WTC11 (cell line): ENCODE results near the gene CASR. TPM values are rescaled to one million over a fixed set of nuclear protein-coding genes. Genes with fewer than 3 reads are reported as not detected.
A peak's percentile ranks its signal among the peaks of the same experiment; 100 is the strongest.

ENCODE experiments used
- ATAC-seq: fragments of 200-7000 bp; cut with Tn5 transposase; 2 replicates; pipeline ENCODE4 v1.10.0; 2021; ENCODE audit warnings: mild to moderate bottlenecking, moderate library complexity
- CTCF ChIA-PET: fragments of 300-600 bp; sonication (Branson Sonifier 250); formaldehyde crosslinking; loops from one replicate; lab custom pipeline; 2021; ENCODE audit warnings: antibody characterized with exemption; lab: Charles Lee
- POLR2A ChIA-PET: fragments of 350-600 bp; sonication (Branson Sonifier 250); formaldehyde crosslinking; loops from one replicate; lab custom pipeline; 2021; ENCODE audit warnings: antibody characterized with exemption; lab: Charles Lee
- DNase-seq: peaks from one replicate; pipeline ENCODE4 v3.0.0; 2021; ENCODE audit warnings: low spot score
- H3K27ac Mint-ChIP-seq: 2 replicates; pipeline ENCODE4 v1.8.0; 2021; ENCODE audit warnings: mixed read lengths
- H3K27me3 Mint-ChIP-seq: 2 replicates; pipeline ENCODE4 v1.8.0; 2021; ENCODE audit warnings: low read depth, mild to moderate bottlenecking, moderate library complexity, mixed read lengths
- H3K36me3 Mint-ChIP-seq: 2 replicates; pipeline ENCODE4 v1.8.0; 2021; ENCODE audit warnings: mixed read lengths
- H3K4me1 Mint-ChIP-seq: 2 replicates; pipeline ENCODE4 v1.8.0; 2022; ENCODE audit warnings: mixed read lengths
- H3K4me3 Mint-ChIP-seq: 2 replicates; pipeline ENCODE4 v1.8.0; 2021; ENCODE audit warnings: mild to moderate bottlenecking, moderate library complexity, mixed read lengths
- H3K9me3 Mint-ChIP-seq: 2 replicates; pipeline ENCODE4 v1.8.0; 2021; ENCODE audit warnings: mixed read lengths
- CREM ChIP-seq: sonication (generic); formaldehyde crosslinking; IDR thresholded peaks from 2 replicates; pipeline ENCODE4 v1.8.1; 2022; ENCODE audit warnings: mild to moderate bottlenecking, missing genetic modification reagents, moderate library complexity
- ELF4 ChIP-seq: sonication (generic); formaldehyde crosslinking; IDR thresholded peaks from 2 replicates; pipeline ENCODE4 v1.8.1; 2022; ENCODE audit warnings: low read depth, mild to moderate bottlenecking, moderate library complexity, missing genetic modification reagents
- MYBL2 ChIP-seq: sonication (generic); formaldehyde crosslinking; IDR thresholded peaks from 2 replicates; pipeline ENCODE4 v1.8.1; 2023; ENCODE audit warnings: mild to moderate bottlenecking, moderate library complexity, missing genetic modification reagents
- NR1H2 ChIP-seq: sonication (generic); formaldehyde crosslinking; IDR thresholded peaks from 2 replicates; pipeline ENCODE4 v1.9.0; 2021; ENCODE audit warnings: mild to moderate bottlenecking, moderate library complexity, missing genetic modification reagents
- RORB ChIP-seq: fragments of 250-450 bp; sonication (Bioruptor Pico); IDR thresholded peaks from 2 replicates; pipeline ENCODE4 v1.9.0; 2021; ENCODE audit warnings: mild to moderate bottlenecking
- TCF7 ChIP-seq: sonication (generic); formaldehyde crosslinking; IDR thresholded peaks from 2 replicates; pipeline ENCODE4 v1.8.0; 2022; ENCODE audit warnings: mild to moderate bottlenecking, low read depth, missing genetic modification reagents, moderate library complexity
- ZNF396 ChIP-seq: fragments of 250-450 bp; sonication (Bioruptor Pico); IDR thresholded peaks from 2 replicates; pipeline ENCODE4 v1.8.0; 2021; ENCODE audit warnings: mild to moderate bottlenecking, moderate library complexity, borderline replicate concordance
- ZNF671 ChIP-seq: fragments of 250-450 bp; sonication (Bioruptor Pico); IDR thresholded peaks from 2 replicates; pipeline ENCODE4 v1.8.0; 2021; ENCODE audit warnings: mild to moderate bottlenecking
- total RNA-seq: library from RNA; stranded (reverse); gene quantifications from 3 replicates; pipeline ENCODE4 v1.2.3, GENCODE V29; 2021
- TF ChIP-seq, protein P1 (sequence below): fragments of 200-600 bp; IDR thresholded peaks from 2 replicates; pipeline ENCODE4 v1.8.0; 2022; ENCODE audit warnings: antibody characterized with exemption
- TF ChIP-seq, protein P2 (sequence below): sonication (generic); formaldehyde crosslinking; IDR thresholded peaks from 2 replicates; pipeline ENCODE4 v1.8.1; 2023; ENCODE audit warnings: mild to moderate bottlenecking, missing genetic modification reagents
- TF ChIP-seq, protein P3 (sequence below): sonication (generic); formaldehyde crosslinking; IDR thresholded peaks from 2 replicates; pipeline ENCODE4 v1.8.1; 2023; ENCODE audit warnings: mild to moderate bottlenecking, missing genetic modification reagents, borderline replicate concordance
- TF ChIP-seq, protein P4 (sequence below): sonication (generic); formaldehyde crosslinking; IDR thresholded peaks from 2 replicates; pipeline ENCODE4 v1.8.1; 2022; ENCODE audit warnings: mild to moderate bottlenecking, moderate library complexity, missing genetic modification reagents
- TF ChIP-seq, protein P5 (sequence below): sonication (generic); formaldehyde crosslinking; IDR thresholded peaks from 2 replicates; pipeline ENCODE4 v1.8.1; 2022; ENCODE audit warnings: low read depth, missing genetic modification reagents, borderline replicate concordance
- TF ChIP-seq, protein P6 (sequence below): sonication (generic); formaldehyde crosslinking; IDR thresholded peaks from 2 replicates; pipeline ENCODE4 v1.8.0; 2022; ENCODE audit warnings: mild to moderate bottlenecking, missing genetic modification reagents
- TF ChIP-seq, protein P7 (sequence below): fragments of 250-450 bp; sonication (Bioruptor Pico); IDR thresholded peaks from 2 replicates; pipeline ENCODE4 v1.9.0; 2021; ENCODE audit warnings: mild to moderate bottlenecking
- TF ChIP-seq, protein P8 (sequence below): fragments of 250-450 bp; sonication (Bioruptor Pico); IDR thresholded peaks from 2 replicates; pipeline ENCODE4 v1.9.0; 2021; ENCODE audit warnings: moderate library complexity, mild to moderate bottlenecking, inconsistent platforms, borderline replicate concordance

CASR gene
- total RNA-seq, 1 experiment from 2014 or later, result 0.24 TPM

DNA sequence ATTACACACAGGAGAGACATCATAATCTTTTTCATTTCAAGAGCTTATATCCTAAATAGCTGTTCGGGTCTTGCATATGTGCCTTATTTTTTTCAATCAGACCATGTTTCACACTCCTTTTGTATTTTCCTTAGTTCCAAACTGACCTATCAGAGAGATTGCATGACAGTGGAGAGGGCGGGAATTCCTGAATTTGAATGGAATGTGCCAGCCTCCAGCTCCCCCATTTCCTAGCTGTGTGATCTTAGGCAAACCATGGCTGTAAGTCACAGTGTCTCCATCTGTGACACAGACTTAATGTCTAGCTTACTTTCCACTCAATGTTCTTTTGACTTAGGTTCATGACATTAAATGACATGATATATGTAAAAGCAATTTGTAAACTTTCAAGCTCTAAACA lies 79.6 kb downstream of the CASR start:
- TF ChIP-seq, protein P1, sequence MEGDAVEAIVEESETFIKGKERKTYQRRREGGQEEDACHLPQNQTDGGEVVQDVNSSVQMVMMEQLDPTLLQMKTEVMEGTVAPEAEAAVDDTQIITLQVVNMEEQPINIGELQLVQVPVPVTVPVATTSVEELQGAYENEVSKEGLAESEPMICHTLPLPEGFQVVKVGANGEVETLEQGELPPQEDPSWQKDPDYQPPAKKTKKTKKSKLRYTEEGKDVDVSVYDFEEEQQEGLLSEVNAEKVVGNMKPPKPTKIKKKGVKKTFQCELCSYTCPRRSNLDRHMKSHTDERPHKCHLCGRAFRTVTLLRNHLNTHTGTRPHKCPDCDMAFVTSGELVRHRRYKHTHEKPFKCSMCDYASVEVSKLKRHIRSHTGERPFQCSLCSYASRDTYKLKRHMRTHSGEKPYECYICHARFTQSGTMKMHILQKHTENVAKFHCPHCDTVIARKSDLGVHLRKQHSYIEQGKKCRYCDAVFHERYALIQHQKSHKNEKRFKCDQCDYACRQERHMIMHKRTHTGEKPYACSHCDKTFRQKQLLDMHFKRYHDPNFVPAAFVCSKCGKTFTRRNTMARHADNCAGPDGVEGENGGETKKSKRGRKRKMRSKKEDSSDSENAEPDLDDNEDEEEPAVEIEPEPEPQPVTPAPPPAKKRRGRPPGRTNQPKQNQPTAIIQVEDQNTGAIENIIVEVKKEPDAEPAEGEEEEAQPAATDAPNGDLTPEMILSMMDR, result no peak
- TF ChIP-seq, protein P2, sequence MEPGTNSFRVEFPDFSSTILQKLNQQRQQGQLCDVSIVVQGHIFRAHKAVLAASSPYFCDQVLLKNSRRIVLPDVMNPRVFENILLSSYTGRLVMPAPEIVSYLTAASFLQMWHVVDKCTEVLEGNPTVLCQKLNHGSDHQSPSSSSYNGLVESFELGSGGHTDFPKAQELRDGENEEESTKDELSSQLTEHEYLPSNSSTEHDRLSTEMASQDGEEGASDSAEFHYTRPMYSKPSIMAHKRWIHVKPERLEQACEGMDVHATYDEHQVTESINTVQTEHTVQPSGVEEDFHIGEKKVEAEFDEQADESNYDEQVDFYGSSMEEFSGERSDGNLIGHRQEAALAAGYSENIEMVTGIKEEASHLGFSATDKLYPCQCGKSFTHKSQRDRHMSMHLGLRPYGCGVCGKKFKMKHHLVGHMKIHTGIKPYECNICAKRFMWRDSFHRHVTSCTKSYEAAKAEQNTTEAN (CRISPR knock-in tag), result no peak
- no peak for TF ChIP-seq TCF7 (CRISPR knock-in tag)
- TF ChIP-seq ZNF396 (CRISPR knock-in tag), result no peak
- TF ChIP-seq, all 79 proteins: peak for 0
- Mint-ChIP-seq H3K4me3 (no peak overlapping the region), H3K4me1 (peaks cover 8% of the 10 kb centered on the region), H3K27ac (no peak overlapping the region), H3K36me3 (no peaks in the 10 kb centered on the region), H3K27me3 (no peaks in the 10 kb centered on the region), H3K9me3 (no peaks in the 10 kb centered on the region)
- ChIA-PET POLR2A (no interaction called here), CTCF (interaction anchor here (1.0 to 2.1 kb wide), 3 partner anchors 26 to 716 kb away, joined by 3 to 12 read pairs (median 4); no protein-coding TSS in a partner anchor)
- peak; percentile 91 for ATAC-seq
- peak; percentile 28 for DNase-seq

DNA sequence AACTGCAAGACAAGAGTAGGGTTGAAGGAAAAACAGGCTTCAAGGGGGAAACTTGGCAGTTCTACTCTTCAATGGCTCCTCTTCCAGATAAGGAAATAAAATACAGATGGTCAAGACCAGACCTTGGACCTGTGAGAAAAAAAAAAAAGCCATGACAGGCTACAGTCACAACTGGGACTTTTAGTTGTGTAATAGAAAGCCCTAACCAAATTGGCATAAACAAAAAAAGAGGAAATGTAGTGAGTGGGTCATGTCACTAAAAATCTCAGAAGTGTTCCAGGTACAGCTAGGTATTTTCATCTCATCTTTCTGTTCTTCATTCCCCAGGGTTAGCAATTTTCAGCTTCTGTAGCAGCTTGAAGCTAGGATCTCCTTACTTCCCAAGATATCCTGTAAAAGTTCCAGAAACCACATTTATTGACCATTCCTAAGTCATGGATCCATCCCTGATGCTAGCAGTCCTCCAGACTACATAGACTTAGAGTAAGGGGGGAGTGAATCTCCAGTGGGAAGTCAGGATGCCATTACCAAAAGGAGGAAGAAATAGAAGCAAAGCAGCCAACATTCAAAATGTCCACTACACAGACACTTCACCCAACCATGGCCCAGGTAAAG lies 80.6 kb downstream of the CASR start:
- ATAC-seq (no peak), DNase-seq (no peak)
- ChIA-PET CTCF (interaction anchor here (1.3 kb wide), 1 partner anchor 163 kb away, joined by 4 read pairs; no protein-coding TSS in a partner anchor), POLR2A (no interaction called here)
- H3K9me3 Mint-ChIP-seq, result no peaks in the 10 kb centered on the region
- no peak overlapping the region for H3K4me3 Mint-ChIP-seq
- peaks cover 8% of the 10 kb centered on the region for H3K4me1 Mint-ChIP-seq
- TF ChIP-seq, protein P3, sequence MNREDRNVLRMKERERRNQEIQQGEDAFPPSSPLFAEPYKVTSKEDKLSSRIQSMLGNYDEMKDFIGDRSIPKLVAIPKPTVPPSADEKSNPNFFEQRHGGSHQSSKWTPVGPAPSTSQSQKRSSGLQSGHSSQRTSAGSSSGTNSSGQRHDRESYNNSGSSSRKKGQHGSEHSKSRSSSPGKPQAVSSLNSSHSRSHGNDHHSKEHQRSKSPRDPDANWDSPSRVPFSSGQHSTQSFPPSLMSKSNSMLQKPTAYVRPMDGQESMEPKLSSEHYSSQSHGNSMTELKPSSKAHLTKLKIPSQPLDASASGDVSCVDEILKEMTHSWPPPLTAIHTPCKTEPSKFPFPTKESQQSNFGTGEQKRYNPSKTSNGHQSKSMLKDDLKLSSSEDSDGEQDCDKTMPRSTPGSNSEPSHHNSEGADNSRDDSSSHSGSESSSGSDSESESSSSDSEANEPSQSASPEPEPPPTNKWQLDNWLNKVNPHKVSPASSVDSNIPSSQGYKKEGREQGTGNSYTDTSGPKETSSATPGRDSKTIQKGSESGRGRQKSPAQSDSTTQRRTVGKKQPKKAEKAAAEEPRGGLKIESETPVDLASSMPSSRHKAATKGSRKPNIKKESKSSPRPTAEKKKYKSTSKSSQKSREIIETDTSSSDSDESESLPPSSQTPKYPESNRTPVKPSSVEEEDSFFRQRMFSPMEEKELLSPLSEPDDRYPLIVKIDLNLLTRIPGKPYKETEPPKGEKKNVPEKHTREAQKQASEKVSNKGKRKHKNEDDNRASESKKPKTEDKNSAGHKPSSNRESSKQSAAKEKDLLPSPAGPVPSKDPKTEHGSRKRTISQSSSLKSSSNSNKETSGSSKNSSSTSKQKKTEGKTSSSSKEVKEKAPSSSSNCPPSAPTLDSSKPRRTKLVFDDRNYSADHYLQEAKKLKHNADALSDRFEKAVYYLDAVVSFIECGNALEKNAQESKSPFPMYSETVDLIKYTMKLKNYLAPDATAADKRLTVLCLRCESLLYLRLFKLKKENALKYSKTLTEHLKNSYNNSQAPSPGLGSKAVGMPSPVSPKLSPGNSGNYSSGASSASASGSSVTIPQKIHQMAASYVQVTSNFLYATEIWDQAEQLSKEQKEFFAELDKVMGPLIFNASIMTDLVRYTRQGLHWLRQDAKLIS (CRISPR knock-in tag), result no peak
- TF ChIP-seq, protein P4, sequence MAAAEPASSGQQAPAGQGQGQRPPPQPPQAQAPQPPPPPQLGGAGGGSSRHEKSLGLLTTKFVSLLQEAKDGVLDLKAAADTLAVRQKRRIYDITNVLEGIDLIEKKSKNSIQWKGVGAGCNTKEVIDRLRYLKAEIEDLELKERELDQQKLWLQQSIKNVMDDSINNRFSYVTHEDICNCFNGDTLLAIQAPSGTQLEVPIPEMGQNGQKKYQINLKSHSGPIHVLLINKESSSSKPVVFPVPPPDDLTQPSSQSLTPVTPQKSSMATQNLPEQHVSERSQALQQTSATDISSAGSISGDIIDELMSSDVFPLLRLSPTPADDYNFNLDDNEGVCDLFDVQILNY (CRISPR knock-in tag), result no peak
- TF ChIP-seq, protein P5, sequence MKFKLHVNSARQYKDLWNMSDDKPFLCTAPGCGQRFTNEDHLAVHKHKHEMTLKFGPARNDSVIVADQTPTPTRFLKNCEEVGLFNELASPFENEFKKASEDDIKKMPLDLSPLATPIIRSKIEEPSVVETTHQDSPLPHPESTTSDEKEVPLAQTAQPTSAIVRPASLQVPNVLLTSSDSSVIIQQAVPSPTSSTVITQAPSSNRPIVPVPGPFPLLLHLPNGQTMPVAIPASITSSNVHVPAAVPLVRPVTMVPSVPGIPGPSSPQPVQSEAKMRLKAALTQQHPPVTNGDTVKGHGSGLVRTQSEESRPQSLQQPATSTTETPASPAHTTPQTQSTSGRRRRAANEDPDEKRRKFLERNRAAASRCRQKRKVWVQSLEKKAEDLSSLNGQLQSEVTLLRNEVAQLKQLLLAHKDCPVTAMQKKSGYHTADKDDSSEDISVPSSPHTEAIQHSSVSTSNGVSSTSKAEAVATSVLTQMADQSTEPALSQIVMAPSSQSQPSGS, result no peak
- TF ChIP-seq, protein P6, sequence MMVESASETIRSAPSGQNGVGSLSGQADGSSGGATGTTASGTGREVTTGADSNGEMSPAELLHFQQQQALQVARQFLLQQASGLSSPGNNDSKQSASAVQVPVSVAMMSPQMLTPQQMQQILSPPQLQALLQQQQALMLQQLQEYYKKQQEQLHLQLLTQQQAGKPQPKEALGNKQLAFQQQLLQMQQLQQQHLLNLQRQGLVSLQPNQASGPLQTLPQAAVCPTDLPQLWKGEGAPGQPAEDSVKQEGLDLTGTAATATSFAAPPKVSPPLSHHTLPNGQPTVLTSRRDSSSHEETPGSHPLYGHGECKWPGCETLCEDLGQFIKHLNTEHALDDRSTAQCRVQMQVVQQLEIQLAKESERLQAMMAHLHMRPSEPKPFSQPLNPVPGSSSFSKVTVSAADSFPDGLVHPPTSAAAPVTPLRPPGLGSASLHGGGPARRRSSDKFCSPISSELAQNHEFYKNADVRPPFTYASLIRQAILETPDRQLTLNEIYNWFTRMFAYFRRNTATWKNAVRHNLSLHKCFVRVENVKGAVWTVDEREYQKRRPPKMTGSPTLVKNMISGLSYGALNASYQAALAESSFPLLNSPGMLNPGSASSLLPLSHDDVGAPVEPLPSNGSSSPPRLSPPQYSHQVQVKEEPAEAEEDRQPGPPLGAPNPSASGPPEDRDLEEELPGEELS, result no peak
- TF ChIP-seq, protein P7, sequence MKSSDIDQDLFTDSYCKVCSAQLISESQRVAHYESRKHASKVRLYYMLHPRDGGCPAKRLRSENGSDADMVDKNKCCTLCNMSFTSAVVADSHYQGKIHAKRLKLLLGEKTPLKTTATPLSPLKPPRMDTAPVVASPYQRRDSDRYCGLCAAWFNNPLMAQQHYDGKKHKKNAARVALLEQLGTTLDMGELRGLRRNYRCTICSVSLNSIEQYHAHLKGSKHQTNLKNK, result no peak
- no peak for TF ChIP-seq CREM (CRISPR knock-in tag)
- no peak for TF ChIP-seq ZNF671 (CRISPR knock-in tag)
- no peak for TF ChIP-seq NR1H2 (CRISPR knock-in tag)
- no peak for TF ChIP-seq MYBL2 (CRISPR knock-in tag)
- no peak for TF ChIP-seq ELF4
- TF ChIP-seq, protein P8, sequence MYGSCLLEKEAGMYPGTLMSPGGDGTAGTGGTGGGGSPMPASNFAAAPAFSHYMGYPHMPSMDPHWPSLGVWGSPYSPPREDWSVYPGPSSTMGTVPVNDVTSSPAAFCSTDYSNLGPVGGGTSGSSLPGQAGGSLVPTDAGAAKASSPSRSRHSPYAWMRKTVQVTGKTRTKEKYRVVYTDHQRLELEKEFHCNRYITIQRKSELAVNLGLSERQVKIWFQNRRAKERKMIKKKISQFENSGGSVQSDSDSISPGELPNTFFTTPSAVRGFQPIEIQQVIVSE (CRISPR knock-in tag), result no peak
- no peak for TF ChIP-seq RORB (CRISPR knock-in tag)
- H3K36me3 Mint-ChIP-seq, result no peaks in the 10 kb centered on the region
- H3K27ac Mint-ChIP-seq, result no peak overlapping the region
- H3K27me3 Mint-ChIP-seq, result no peaks in the 10 kb centered on the region
